ENCODE measurements around the gene RCOR3.
"Not testable (repeated sequence)": the region's sequence is repeated elsewhere in the genome, so short reads cannot be mapped to it uniquely, and the experiment has no call there.

RCOR3 gene

DNA sequence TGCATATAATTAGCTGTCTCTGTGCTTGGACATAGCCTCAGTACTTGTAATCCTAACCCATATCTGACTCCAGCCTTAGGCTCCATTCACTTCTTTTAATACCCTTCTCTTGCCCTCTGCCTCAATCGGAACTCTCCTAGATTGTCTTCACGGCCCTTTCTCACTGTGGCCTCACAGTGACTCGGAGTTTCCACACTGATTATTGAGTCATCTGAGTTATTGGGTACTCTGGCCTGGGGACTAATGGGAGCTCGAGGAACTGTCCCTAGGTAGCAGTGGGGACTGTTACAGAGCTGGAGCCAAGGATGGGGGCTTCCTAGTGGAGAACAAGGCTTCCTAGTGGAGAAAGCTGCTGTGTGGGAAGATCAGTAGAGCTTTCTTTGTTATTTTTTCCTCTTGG lies 84.4 kb downstream of the RCOR3 start:
- no peak for DNase-seq

- no peak for DNase-seq
Observed at GRCh38 chr1:211344152-211344618, 85.0 kb downstream of the RCOR3 start.

GRCh38 chr1:211345719-211346118 lies 86.6 kb downstream of the RCOR3 start:
- DNase-seq = no peak

DNA sequence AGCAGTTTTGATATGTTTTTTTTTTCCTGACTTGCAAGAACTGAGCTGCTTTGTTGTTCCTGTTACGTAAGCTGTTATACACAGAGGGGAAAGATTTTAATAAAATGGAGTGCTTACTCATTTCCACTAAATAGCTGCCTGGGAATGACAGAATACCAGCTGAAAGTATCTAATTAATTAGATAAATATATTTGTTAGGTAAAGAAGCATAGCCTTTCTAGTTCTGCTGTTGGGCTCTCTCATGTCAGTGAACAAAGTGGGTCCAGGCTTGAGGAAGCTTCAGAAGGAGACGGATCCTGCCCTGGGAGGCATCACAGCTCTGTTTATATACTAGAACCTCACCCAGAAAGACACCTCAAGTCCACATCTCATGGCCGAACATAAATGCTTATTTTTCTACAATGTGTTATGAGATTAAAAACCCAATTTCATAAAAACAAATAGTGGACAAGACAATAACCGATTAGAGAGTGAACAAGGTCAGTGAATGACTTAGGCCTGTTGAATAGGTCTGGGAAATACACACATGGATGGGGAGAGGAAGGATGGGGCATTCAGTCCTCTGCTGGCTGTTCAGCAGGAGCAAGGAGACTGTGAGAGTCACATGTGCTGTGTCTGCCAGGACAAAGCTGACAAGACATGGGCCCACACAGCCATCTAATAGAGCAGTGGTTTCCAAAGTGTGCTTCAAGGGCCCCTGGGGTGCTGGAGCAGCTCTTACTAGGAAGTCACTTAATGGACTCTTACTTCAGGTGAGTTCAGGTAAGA lies 88.1 kb downstream of the RCOR3 start:
- no peak for DNase-seq

DNA sequence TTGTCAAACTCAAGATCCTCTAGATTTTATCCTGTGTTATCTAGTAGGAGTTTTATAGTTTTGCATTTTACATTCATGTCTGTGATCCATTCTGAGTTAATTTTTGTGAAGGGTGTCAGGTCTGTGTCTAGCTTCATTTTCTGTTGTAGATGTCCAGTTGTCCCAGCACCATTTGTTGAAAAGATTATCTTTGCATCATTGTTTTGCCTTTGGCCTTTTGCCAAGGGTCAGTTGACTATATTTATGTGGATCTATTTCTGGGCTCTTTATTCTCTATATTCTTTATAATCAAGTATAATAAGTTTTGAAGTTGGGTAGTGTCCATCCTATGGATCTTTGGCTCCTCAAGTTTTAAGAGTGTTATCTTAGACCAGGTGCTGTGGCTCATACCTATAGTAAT lies 89.4 kb downstream of the RCOR3 start:
- DNase-seq = no peak

DNA sequence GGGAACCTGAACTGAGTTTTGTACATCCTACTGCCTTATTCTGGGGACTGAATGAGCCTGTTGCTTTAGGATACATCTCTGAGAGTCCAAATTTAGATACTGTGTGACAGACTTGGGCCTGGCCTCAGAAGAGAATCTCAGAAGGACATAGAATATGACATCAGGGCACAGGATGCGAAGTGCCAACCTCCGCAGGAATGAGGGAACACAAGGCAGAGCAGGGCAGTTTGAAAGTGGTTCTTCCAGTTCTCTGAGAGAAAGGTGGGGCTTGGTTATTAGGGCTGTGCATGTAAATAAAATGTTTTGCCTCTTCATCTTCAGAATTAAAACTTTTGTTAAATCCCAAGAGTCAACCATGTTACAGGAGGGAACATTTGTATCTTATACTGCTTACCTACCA lies 90.6 kb downstream of the RCOR3 start:
- DNase-seq = no peak

- DNase-seq = not testable (repeated sequence)
Observed at GRCh38 chr1:211352055-211352454, 92.9 kb downstream of the RCOR3 start.

DNA sequence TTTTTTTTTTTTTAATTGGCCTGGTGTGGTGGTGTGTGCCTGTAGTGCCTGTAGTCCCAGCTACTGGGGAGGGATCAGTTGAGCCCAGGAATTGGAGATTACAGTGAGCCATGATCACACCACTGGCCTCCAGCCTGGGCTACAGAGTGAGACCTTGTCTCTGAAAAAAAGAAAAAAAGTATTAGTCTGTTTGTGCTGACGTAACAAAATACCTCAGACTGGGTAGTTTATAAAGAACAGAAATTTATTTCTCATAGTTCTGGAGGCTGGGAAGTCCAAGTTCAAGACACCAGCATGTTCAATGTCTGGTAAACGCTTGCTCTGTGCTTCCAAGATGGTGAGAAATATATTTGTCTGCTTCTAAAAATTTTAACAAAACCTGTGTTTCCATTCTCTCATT lies 93.3 kb downstream of the RCOR3 start:
- no peak for DNase-seq

GRCh38 chr1:211352985-211353515 lies 93.9 kb downstream of the RCOR3 start:
- peak; percentile 79 for DNase-seq

GRCh38 chr1:211353562-211354212 lies 94.5 kb downstream of the RCOR3 start:
- DNase-seq = no peak

- DNase-seq = no peak
Observed at GRCh38 chr1:211355873-211356272, 96.7 kb downstream of the RCOR3 start.

- DNase-seq = no peak
Observed at GRCh38 chr1:211356723-211357407, 97.7 kb downstream of the RCOR3 start.

DNA sequence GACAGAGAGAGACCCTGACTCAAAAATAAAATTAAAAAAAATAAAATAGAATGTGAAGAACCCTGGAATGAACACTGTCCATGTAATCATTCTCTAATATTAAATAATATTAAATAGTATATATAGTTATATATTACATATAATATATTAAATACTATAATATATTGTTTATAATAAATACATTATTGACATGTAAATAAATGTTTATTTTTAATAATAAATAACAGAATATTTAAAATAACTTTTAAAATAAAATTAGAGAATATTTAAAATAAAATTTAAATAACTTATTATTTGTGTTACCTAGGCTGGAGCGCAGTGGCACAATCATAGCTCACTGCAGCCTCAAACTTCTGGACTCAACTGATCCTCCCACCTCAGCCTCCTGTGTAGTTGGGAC lies 99.5 kb downstream of the RCOR3 start:
- no peak for DNase-seq

DNA sequence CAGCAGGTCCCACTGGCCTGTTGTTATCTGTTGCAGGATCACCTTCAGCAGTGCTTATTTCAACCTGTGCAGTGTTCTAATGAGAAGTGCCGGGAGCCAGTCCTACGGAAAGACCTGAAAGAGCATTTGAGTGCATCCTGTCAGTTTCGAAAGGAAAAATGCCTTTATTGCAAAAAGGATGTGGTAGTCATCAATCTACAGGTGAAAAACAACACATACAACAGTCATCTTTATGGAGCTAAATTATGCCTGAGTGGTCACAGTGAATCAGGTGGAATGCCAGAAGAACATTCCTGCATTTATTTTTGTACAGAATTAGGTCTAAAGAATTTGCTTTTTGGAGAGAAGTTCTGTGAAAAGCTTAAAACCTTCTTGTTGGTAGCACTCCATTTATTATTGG lies 100.7 kb downstream of the RCOR3 start:
- no peak for DNase-seq

GRCh38 chr1:211361202-211361601 lies 102.0 kb downstream of the RCOR3 start:
- DNase-seq = no peak
